Cardiac fibroblast (primary cell): ENCODE measurements around the gene HMG20A.

Experiments
- DNase-seq, 2 donors: peaks; one replicate each; pipeline versions ENCODE4 v3.0.0 to v3.0.0-alpha.2; 2010; ENCODE audit warnings: low read depth in 2 of 2
- H3K4me3 ChIP-seq, 2 donors: replicated peaks in 1 of 2; 1 replicate in 1 of 2; 2 replicates in 1 of 2; pipeline ENCODE4 v1.5.1; 2011; ENCODE audit warnings: low read depth in 2 of 2, low read length in 2 of 2, mild to moderate bottlenecking in 2 of 2, moderate library complexity in 1 of 2
- TF ChIP-seq, protein P1 (sequence below): IDR thresholded peaks from one replicate; pipeline ENCODE4 v1.5.1; 2011; ENCODE audit warnings: low read depth, mild to moderate bottlenecking, low read length, inconsistent platforms

The HMG20A gene

DNA sequence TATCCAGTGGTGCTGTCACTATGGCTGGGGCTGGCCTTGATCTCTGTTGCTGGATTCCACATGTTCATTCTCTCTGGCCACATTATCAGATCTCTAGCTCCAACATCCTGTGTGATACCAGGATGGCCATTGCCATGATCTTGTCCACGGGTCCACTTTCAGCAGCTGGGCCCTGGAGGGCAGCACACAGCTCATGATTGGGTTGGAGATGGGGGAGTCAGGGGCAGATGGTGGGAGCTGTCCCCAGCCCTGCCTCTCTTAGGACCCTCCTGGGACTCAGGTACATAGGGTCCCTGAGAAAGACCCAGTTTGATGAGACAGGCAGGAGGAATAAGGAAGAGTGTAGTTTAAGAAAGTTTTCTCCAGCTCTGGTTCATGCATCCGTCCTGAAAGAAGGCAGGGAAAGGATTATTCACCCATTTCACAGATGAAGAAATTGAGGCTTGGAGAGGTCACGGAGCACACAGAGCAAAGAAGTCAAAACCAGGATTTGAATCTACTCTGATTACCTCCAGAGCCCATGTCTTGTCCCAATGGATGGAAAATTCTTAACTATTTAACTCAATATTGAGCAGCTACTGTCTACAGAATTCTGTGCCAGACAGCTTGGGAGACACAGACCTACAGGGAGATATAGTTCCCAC, 111.5 kb downstream of the HMG20A start:
- TF ChIP-seq, protein P1, sequence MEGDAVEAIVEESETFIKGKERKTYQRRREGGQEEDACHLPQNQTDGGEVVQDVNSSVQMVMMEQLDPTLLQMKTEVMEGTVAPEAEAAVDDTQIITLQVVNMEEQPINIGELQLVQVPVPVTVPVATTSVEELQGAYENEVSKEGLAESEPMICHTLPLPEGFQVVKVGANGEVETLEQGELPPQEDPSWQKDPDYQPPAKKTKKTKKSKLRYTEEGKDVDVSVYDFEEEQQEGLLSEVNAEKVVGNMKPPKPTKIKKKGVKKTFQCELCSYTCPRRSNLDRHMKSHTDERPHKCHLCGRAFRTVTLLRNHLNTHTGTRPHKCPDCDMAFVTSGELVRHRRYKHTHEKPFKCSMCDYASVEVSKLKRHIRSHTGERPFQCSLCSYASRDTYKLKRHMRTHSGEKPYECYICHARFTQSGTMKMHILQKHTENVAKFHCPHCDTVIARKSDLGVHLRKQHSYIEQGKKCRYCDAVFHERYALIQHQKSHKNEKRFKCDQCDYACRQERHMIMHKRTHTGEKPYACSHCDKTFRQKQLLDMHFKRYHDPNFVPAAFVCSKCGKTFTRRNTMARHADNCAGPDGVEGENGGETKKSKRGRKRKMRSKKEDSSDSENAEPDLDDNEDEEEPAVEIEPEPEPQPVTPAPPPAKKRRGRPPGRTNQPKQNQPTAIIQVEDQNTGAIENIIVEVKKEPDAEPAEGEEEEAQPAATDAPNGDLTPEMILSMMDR, result no peak
- no peak overlapping the region for H3K4me3 ChIP-seq
- DNase-seq, result no peak

DNA sequence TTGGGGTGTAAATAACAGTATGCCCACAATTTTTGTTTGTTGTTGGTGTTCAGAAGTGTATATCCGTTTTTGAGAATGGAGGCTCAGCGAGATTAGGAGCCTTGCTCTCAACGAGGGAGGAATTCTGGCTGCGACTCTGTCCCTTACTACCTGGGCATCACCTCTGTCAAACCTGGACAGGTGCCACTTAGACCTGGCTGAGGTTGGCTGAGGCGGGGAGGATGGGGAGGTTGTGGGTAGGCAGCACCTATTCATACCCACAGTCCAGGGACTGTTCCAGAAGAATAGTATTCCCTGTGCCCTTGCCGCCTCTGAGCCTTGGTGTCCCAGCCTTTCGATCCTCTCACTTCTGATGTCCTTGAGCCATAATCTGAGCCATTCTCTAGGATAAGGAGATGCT, 112.2 kb downstream of the HMG20A start:
- no peak for DNase-seq
- TF ChIP-seq, protein P1, result no peak

DNA sequence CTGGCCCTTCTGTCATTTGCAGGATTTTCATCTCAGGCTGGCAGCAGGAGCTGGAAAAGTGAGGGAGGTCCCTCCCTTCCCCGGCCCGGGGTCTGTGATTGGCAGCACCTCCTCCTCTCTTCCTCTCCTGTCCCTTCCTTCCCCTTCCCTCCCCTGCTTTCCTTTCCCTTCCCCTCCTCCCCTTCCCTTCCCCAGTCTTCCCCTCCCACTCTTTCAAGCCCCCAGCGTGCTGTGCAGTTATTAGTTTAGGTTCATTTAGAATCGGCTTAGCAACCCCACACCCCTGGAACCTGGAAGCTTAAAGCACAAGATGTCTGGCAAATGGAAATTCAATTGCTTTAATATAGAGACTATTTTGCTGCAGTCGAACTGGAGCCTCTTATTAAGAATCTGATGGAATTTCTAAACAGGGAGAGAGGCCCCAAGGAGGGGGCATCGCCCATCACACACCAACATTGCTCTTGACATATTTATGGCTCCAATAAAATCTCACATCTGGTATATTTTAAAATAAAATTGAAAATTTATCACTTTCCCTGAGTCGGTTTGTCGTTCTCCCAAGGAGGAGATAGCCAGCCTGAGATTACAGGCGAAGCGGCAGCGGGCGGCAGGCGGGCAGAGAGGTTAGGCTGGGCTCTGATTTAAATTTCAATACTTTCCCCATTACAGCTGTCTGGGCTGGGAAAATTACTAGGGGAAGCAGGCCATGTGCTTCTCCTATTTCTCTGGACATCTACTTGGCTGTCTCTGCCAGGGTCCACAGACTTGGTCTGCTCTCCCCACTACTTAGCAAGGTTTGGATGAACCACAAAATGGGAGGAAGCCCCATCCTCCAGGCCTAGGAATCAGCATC, 113.1 kb downstream of the HMG20A start:
- H3K4me3 ChIP-seq, result no peak overlapping the region
- DNase-seq, result no peak
- TF ChIP-seq, protein P1, result no peak

More for the DNA sequence above, 112.2 kb downstream of the HMG20A start:
- no peak overlapping the region for H3K4me3 ChIP-seq
